Activated T-cell treated with anti-CD3 and anti-CD28 coated beads for 48 hours (primary cell): Measurements from ENCODE around the gene ANKS1A.

Experiments used
- DNase-seq: peaks from one replicate; pipeline ENCODE4 v3.0.0-alpha.2; 2020; ENCODE audit warnings: low read depth

ANKS1A gene

GRCh38 chr6:35041086-35041861 is 152.2 kb downstream of the ANKS1A start:
- DNase-seq = no peak

DNA sequence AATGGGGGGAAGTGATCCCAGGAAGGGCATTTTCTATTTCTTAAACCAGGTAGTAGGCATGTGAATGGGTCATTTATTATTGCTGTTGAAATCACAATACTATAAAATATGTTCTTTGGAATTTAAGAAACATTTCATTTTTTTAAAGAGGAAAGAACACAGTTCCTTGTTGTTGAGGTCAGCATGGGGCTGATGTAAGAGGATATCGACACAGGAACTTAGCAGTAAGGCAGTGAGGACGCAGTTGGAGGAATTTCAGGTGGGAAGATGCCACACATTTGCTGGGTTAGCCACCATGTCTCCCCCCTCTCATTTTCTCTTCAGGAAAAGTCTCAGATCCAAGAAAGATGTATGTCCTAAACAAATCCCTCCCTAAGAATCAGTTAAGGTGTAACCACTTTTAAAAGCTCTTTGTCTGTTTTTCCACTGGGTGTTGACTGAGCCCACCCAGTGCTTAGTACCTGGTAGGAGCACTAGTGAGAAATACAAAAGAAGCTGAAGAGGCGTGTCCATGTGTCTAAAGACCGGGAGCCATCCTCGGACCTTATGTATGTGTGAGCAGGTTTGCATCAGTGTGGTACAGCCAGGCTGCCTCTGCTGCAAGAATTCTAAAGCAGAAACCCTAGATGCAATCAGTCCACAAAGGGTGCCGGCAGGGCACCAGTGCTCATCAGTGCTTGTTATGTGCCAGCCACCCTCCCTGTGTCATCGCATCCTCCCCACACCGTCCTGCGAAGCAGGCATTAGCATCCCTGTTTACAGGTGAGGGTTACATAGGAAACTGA is 153.2 kb downstream of the ANKS1A start:
- DNase-seq = no peak

DNA sequence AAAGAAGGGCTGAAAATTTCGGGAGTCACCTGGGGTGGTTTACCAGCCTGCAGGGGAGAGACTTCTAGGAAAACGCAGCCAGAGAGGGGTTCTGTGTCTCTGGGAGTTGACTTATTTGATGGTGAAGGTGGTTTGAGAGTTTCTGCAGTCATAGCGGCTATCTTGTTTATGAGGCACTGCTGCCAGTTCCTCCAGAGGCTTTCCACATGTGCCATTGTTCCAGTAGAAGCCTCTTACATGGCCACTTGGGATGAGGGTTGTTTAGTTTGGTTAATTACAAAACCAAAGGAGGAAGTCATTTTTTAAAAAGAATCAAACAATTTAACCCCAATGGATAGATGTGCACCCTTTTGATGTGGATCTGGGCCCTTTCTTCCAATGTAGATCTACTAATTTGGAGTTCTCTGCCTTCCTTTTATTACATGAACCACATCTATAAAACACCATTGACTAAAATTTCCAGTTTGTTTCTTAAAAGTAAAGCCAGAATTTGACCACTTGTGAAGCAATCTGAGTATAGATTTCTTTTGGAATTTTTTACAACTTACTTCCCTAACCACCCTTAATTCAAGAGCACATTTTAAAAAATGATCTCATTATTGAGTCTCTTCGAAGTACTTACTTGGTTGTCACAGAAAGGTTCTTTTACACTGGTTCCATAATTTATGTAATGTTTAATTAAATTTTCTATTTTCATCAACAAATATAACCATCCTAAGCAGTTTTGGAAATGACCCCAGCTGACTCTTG is 154.5 kb downstream of the ANKS1A start:
- no peak for DNase-seq

DNA sequence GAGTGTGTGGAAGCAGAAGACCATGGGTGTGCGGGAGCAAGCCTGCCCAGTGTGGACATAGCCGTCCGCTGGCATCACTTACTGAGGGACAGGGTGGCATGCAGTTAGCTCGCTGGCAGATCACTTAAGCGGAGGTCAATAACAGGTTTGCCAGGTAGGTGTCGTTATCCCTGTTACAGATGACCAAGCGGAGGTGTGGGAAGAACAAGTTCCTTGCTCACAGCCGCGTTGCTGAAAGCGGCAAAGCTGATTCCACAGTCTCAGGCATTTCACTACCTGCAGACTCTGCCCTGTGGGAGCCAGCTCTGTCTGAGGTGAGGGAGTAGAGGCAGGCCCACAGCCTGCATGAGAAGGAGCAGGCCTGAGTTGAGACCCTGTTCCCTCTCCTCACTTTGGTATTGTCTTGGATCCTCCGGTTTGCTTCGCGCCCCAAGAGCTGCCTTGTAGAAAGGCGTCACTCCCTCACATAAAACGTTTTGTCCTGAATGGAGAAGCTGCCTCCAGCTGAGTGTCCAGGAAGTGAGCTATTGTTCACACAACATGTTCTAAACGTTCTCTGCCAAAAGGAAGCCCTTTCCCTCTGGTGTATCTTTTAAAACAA is 155.2 kb downstream of the ANKS1A start:
- no peak for DNase-seq

DNA sequence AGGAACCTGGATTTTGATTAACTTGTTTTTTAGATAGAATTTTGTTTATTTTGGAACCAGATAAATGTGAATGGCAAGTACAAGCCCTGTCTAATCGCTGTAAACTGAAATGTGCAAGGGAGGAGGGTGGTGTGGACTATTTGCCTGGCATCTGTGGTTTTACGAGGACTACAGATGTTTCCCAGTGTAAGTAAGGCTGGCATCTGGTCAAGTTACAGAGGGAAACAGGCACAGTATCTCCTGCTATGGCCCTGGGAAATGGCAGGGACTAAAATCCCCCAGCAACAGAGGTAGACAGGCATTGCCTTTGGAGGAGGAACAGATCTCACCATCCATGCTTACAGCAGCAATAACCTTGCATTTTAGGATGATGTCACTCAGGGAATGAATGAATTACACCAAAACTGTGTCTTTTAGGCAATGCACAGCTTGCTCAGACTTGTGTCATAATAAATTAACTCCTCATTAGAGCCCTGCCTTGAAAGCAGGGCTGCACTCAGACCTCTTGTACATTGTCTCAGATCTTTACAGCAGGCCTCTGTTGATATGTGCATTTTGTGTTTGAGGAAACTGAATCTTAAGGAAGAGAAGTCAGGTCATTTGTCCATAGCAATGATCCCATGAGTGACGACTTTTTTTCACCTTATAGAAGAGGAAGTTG is 155.8 kb downstream of the ANKS1A start:
- no peak for DNase-seq

GRCh38 chr6:35046103-35046502 is 157.0 kb downstream of the ANKS1A start:
- DNase-seq = no peak

- no peak for DNase-seq
Observed at GRCh38 chr6:35046862-35047261, 157.8 kb downstream of the ANKS1A start.

- no peak for DNase-seq
Observed at GRCh38 chr6:35047265-35048011, 158.4 kb downstream of the ANKS1A start.

GRCh38 chr6:35048031-35048613 is 159.1 kb downstream of the ANKS1A start:
- DNase-seq = no peak

DNA sequence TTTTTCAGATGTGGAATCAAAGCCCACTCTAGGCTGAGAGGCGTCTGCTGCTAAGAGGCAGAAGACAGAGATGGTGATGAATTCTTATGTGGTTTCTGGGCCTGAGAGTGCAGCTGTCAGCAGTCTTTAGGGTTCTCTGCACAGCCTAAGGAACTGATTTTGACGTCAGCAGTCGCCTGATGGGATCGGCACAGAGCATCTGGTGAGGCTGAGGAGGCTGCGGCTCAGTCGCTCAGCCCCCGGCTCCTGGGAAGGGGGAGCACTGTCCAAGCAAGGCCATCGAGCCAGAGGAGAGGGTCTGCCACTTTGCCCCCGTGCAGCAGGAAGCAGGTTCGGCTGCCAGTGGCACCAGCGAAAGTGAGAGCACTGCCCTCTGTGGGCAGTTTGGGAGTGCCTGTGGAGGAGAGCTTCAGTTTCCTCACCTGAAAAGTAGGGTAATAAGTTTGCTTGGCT is 159.6 kb downstream of the ANKS1A start:
- no peak for DNase-seq

DNA sequence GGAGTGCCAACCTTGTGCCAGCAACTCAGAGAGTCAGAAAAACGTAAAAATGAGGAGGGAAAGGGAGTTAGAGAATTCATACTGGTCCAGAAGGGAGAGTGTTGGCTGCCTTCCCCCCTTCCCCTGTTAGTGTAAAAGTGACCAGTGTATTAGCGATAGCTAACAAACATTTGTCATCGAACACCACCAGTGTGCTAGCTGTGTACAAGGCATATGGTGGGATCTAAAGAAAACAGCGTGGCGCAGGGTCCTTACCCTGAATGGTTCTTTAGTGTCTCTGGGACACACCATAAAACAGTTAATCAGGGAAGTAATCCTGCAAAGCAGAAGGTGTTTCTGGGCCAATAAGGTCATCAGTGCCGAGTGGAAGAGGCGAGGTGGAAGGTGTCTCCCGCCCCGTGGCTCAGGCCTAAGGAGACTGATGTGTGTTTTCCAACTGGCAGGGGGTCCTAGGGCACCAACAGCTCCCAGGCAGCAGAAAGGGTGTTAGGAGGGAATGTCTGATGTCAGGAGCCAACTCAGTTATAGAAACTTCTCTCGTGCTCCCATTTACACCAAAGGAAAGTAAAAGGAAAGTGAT is 160.2 kb downstream of the ANKS1A start:
- no peak for DNase-seq

DNA sequence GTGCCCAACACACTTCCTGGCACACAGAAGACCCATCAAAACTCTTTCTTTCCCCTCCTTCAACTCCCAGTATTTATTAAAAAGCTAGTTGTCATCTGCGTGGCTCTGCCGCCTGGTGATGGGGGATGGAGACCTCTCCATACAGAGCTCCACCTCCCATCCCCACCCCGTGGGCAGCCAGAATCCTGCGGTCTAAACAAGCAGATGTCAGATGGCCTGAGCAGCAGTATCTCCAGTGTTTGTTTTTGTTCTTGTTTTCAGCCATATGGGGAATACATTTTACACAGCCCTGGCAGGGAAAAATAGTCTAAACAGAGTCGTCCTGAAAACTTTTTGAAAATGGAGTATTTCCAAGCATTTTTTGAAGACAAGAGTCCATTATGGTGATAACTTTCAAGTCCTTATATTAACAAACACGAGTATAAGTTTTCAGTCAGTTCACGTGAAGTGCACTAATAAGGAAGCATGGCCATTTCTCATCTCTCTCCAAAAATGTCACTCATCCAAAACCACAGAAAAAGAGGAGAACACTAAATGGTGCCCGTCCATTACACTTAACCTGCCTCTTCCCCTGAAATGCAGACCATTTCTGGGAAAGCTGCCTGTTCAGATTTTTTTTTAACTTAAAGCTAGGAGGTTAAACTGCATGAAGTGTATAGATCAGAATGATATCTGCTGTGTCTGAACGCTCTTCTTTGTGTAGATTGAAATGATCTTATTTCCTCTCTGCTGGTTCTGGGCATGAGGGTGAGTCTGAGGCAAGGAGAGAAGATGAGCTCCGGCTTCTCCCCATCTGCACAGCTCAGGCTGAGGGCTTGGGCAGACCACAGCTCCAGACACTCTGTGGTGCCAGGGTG is 161.1 kb downstream of the ANKS1A start:
- no peak for DNase-seq

GRCh38 chr6:35050757-35051330 is 161.8 kb downstream of the ANKS1A start:
- DNase-seq = no peak

DNA sequence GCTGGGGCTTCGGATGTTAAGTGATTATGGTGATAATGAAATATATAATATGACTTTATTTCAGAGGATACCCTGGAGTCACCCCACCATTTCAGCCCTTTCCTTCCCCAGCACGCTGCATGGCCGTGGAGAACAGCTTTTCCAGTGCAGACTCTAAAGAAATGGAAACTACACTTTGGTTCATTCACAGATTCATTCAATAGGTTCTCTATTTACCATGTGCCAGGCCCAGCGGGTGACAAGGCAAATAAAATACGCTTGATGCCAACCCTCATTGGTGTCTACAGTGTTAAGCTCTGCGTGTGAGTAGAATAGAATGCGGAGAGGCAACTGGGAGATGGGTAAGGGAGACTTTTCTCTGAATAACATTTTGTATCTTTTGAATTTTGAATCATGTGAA is 162.3 kb downstream of the ANKS1A start:
- DNase-seq = no peak

GRCh38 chr6:35051997-35052583 is 163.0 kb downstream of the ANKS1A start:
- DNase-seq = no peak

- DNase-seq = no peak
Observed at GRCh38 chr6:35052694-35053565, 163.9 kb downstream of the ANKS1A start.

GRCh38 chr6:35053701-35054100 is 164.6 kb downstream of the ANKS1A start:
- DNase-seq = no peak
